Measurements from ENCODE around the gene OASL.
"Not testable (repeated sequence)": the region's sequence is repeated elsewhere in the genome, so short reads cannot be mapped to it uniquely, and the experiment has no call there.

OASL gene

DNA sequence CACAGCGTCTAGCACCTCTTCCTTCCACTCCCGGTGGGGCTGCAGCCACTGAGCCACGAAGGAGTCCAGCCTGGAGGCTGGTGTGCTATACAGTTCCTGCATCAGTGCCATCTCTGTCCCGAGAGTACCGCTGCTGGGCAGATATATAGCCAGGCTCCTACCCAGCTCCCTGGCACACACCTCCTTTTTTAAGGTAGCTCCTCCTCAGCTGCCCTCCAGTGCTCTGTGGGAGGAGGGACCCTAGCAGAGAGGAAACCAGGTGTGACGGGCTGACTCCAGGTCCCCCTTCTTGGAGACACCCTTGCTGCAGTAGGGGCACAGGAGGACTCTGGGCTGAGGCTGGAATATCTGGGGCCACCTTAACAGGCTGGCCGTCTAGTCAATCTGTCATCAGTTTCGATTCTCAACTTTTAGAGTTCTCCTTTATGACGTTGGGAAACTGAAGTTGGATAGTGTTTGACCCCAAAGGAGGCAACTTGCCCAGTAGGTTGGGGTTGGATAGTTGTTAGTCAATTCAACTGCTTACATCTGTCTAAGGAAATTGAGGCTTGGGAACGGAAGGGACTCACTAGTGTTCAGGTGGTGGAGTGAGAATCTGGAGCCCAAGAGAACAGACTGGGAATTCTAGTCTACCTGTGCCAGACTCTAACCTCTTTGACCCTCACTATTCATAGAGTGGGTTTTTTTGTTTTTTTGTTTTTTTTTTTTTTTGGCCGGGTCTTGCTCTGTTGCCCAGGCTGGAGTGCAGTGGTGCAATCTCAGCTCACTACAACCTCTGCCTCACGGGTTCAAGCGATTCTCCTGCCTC is at the start of gene OASL:
OASL (minus strand) TSS at position 386 of the 808 bp plus-strand sequence; CDS start at position 111, 275 bp downstream.
- DNase-seq, result peak; percentile 29

DNA sequence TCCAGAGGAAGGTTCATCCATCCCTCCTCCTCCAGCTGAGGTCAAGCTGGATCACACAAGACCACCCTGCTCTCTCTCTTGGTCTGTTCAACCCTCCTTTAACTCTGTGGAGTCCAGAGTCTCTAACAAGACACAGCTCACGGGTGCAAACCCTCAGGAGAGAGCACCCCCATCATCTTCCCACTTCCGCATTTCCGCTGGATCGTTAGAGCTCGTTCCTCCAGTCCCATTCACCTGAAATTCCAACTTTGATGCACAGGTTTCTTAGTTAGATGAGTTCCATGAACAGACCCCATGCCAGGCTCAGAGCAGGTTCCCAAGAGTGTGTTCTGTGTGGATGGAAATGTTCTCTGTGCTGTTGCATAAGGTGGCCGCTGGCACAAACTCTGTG is 49.1 kb upstream of the OASL start:
- DNase-seq, result no peak

GRCh38 chr12:121087467-121088194 is 48.6 kb upstream of the OASL start:
- no peak for DNase-seq

- DNase-seq, result no peak
Measured at GRCh38 chr12:121086781-121087295, 47.8 kb upstream of the OASL start.

GRCh38 chr12:121085506-121086353 is 46.7 kb upstream of the OASL start:
- DNase-seq, result no peak

DNA sequence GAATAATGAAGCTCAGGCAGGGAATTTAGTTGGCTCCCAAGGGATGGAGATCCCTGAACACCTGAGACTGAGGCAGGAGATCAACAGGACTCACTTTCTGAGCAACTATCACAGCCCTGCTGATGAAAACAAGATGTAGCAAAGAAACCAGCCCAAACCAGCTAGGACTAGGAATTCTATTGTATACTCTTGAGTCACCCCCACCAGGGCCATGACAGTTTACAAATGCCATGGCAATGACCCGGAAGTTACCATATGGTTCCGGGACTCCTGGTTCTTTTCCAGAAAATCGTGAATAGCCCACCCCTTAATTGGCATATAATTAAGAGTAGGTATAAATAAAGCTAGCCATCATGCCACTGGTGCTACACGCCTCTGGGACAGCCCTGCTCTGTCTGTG is 46.0 kb upstream of the OASL start:
- DNase-seq, result no peak

DNA sequence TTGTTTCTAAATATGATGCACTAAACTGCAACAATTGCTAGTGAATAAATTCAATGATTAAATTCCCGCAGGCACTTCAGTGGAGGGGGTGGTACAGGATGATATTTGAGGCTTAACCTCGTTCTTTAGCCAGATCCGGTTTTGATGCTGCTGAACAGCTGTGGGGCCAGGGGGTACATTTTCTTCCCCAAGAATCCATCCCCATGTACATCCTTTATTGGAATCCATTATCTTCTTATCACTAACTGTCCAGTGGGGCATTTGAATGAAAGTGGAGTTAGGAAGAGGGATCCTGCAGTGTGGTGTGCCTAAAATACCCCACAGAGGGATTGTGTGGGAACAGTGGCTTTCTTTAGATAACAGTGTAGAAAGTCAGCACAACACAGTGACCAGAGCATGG is 45.2 kb upstream of the OASL start:
- DNase-seq, result no peak

DNA sequence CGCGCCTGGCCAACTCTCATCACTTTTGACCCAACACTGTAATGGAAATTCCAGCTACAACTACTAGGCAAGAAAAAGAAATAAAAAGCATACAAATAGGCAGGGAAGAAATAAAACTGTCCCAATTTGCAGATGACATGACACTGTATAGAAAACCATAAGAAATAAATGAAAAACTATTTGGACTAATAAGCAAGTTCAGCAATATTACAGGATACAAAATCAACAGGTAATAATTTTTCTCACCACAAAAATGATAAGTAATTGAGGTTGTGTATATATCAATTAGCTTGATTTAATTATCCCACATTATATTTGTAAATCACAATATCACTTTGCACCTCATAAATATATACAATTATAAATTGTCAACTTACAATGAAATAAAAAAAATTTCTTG is 41.9 kb upstream of the OASL start:
- DNase-seq, result no peak

DNA sequence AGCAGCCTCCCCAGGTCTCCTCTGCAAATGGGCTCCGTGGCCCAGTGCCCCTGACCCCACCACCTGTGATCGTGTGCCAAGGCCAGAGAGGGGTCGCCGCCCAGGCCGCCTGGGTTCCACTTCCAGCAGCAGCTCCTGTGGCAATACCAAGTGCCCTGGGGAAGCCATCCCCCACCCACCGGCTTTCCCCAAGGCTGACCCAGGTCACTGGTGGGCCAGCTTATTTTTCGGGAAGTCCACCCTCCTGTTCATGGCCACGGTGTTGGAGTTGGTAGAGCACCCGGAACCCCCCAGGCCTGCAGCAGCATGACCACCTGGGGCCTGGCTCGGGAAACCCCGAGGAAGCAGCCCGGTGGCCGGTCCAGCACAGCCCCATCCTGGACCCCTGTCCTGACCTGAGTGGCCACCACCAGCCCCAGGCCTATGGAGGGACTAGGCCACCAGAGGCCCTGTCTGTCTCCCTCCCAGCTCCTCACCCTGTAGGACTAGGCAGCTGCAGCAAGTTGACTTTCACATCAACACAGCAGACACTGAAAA is 40.8 kb upstream of the OASL start:
- no peak for DNase-seq

- DNase-seq, result not testable (repeated sequence)
Measured at GRCh38 chr12:121077440-121077839, 38.4 kb upstream of the OASL start.

DNA sequence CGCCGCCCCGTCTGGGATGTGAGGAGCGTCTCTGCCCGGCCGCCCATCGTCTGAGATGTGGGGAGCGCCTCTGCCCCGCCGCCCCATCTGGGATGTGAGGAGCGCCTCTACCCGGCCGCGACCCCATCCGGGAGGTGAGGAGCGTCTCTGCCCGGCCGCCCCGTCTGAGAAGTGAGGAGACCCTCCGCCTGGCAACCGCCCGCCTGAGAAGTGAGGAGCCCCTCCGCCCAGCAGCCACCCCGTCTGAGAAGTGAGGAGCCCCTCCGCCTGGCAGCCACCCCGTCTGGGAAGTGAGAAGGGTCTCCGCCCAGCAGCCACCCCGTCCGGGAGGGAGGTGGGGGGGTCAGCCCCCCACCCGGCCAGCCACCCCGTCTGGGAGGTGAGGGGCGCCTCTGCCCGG is 36.9 kb upstream of the OASL start:
- not testable (repeated sequence) for DNase-seq

DNA sequence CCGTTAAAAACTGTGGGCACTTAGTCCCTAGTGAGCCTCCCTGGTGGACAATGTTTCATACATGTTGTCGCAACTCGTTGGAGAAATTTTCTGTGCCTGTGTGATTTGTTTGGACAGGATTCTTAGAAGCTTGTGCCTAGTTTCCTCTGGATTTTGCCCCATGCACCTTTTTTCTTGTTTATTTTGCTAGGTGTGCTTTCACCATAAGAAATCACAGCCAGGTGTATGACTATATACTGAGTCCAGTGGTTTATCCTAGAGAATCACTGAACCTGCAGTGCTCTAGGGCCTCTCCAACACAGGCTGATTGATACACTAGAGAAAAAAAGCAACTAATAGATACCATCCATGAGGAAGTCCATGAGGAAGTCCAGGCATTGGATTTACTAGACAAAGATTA is 33.1 kb upstream of the OASL start:
- DNase-seq, result no peak

DNA sequence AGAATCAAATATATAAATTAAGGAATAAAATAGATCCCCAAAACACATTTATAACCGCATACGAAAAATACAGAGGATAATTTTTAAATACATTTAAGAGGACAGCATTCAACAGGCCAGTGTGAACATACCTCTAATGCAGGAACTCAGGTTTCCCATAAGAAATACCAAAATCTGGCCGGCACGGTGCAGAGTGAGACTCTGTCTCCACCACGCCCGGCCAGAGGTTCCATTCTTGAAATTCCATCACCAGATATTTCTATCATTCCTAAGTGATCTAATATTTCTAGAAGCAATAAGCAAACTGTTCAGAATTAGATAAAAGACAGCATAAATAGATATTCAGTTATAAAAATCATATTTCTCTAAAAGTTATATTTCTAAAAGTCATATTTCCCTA is 30.2 kb upstream of the OASL start:
- DNase-seq, result no peak

DNA sequence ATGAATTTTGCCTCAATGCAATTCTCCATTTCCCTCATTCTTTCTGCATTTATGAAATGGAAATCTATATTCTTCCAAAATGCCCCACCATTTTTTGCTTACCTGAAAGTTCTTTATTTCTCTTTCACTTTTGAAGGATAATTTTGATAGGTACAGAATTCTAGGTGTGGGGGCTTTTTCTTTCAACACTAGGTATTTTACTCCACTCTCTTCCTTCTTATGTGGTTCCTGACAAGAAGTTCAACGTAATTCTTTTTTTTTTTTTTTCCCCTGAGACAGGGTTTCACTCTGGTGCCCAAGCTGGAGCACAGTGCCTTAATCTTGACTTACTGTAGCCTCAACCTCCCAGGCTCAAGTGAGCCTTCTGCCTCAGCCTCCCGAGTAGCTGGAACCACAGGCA is 26.3 kb upstream of the OASL start:
- no peak for DNase-seq

- DNase-seq, result not testable (repeated sequence)
Measured at GRCh38 chr12:121064586-121064985, 25.5 kb upstream of the OASL start.

GRCh38 chr12:121064116-121064515 is 25.1 kb upstream of the OASL start:
- no peak for DNase-seq

DNA sequence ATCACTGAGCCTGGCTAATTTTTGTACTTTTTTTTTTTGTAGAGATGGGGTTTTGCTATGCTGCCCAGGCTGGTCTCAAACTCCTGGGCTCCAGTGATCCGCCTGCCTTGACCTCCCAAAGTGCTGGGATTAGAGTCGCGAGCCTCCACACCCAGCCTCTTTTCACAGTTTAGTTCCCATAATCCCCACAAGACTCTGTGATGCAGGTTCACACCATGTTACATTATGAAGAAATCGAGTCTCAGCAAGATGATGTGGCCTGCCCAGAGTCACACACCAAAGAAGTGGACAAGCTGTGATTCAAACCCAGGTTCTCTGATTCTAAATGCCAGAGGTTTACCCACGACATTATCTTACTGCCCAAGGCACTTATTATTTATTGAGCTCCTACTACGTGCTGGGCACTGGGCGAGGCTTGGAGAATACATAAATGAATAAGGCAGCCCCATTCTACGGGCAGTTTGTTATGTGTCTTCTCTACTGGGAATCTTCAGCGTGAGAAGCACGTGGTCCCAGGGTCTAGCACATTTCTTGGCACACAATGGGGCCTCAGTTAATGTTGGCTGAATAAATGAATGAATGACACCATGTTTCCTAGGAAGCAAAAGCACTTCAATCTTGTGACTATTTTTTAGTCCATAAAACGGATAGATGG is 23.5 kb upstream of the OASL start:
- DNase-seq, result no peak

- DNase-seq, result peak; percentile 21
Measured at GRCh38 chr12:121061831-121062230, 22.8 kb upstream of the OASL start.

- peak; percentile 83 for DNase-seq
Measured at GRCh38 chr12:121060149-121061001, 21.3 kb upstream of the OASL start.

GRCh38 chr12:121059031-121059898 is 20.2 kb upstream of the OASL start:
- no peak for DNase-seq
